GM13976 (cell line): ENCODE results near the gene ZNF692.

Experiments
- DNase-seq: peaks from one replicate; pipeline ENCODE4 v3.0.0; 2012; ENCODE audit warnings: low spot score
- CTCF ChIP-seq: IDR thresholded peaks from 2 replicates; pipeline ENCODE4 v1.5.1; 2012; ENCODE audit warnings: borderline replicate concordance, mild to moderate bottlenecking; ENCODE audit not compliant: insufficient read depth; ENCODE audit errors: extremely low read depth, missing control alignments, control extremely low read depth
- in situ Hi-C: fragments of 300-500 bp; cut with MboI; formaldehyde crosslinking; loops from one replicate; pipeline ENCODE4 v1.12.0; 2022; ENCODE audit warnings: low sequenced_read_pairs, mixed read lengths, inconsistent platforms; ENCODE audit not compliant: unreplicated experiment

Gene ZNF692

DNA sequence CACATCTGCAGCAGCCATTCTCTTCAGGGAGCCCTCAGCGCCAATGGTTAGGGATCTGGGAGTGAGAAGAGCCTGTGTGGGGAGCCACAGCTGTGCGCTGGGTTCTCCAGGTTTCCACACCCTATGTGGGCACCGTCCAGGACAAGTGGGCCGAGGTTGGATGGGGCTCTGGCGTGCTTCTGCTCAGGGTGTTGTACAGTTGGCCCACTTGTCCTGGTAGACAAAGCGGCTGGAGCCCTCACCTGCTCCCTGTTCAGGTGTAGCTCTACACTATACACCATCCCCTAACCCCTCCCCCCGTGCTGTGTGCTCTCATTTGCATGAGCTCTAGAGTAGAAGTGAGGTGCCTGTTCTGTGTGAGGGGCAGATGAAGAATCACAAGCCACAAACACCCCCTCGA is 45.3 kb downstream of the ZNF692 start:
- DNase-seq = no peak
- in situ Hi-C loops = no loop called here
- no peak for TF ChIP-seq CTCF

DNA sequence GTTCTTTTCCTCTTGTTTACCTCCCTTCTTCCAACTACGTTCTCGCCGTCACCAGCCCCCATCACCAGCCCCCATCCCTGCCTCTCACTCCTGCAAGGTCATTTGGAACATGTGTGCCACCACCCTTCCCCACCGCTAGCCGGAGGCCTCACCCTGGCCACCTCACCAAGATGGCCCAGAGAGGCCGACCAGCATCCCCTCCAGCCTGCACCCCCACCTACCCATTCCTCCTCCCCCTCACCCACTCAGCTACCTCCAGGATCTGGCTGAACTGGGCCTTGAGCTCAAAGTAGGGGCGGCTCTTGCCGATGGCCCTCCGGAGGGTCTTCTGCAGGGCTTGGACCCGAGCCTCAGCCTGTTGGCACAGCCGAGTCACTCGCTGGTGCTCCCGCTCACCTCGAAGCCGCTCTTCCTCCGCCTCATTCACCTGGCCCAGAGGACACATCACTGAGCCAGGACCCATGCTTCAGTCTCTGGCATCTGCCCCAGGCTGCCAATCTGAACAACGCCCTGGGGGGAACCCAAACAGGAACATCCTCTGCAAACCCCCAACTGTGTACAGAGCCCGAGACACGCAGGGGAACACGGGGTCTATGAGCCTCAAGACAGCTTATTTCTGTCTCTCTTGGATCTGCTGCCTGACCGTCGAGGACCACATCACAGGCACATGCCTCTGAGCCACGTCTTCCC is 46.0 kb downstream of the ZNF692 start:
- no peak for TF ChIP-seq CTCF
- in situ Hi-C loops = no loop called here
- no peak for DNase-seq

DNA sequence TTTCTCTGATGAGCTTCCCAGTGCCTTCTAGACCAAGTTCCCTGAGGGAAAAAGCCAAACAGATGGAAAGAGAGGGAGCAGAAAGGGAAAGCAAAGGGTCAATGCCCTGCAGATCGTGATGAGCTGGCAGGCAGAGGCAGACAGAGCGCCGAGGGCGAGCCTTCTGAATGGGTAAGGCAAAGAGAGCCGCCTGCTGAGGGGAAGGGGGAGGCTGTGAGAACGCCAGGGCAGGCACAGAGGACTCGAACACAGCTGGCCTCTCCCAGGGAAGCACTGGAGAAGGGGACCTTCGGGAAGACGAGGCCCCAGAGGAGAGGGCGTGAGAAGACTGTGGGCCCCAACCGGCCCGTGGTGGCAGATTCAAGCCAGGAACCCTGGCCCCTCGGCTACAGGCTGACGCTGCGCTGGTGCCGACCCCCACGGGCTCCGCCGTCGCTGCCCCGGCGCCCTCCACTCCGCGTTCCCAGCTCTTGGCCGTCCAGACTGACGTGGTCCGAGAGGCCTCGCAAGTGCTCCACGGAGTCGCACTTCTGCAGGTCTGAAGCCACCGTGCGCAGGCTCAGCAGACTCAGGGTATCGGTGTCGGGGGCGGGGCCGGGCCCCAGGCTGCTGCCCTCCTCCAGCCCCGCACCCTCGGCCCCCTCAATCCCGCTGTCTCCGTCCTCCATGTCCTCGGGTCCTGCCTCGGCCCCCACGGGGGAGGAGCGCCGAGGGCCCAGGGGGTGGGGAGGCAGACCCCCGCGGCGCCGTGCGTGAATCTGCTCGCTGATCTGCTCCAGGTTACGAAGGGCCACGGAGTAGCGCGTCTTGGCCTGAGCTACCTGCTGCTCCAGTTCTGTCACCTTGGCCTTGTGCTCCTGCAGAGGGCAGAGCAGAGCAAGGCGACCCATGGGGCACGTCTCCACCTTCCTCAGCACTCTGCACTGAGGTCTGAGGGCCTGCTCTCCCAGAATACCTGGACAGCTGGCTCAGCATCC is 47.1 kb downstream of the ZNF692 start:
- DNase-seq = no peak
- in situ Hi-C loops = no loop called here
- TF ChIP-seq CTCF = peak; percentile 25

- in situ Hi-C loops = no loop called here
- TF ChIP-seq CTCF = no peak
- no peak for DNase-seq
These were observed 48.0 kb downstream of the ZNF692 start for GRCh38 chr1:248810727-248811513.

GRCh38 chr1:248810000-248810726 is 48.7 kb downstream of the ZNF692 start:
- TF ChIP-seq CTCF = no peak
- in situ Hi-C loops = no loop called here
- DNase-seq = no peak
